Upper lobe of right lung (tissue), 1 donor: ENCODE results near the gene SPOCK1. TPM values are rescaled to one million over a fixed set of nuclear protein-coding genes. Genes with fewer than 3 reads are reported as not detected.

ENCODE experiments used
- ATAC-seq: fragments of 200-7000 bp; cut with Tn5 transposase; one replicate; pipeline ENCODE4 v1.9.1; 2020; ENCODE audit warnings: mild to moderate bottlenecking, moderate library complexity
- DNase-seq: peaks from one replicate; pipeline ENCODE4 v3.0.0-alpha.2; 2020
- H3K27ac ChIP-seq: fragments of 200-600 bp; one replicate; pipeline ENCODE4 v1.8.0; 2022
- H3K27me3 ChIP-seq: fragments of 200-600 bp; one replicate; pipeline ENCODE4 v1.8.0; 2022; ENCODE audit warnings: mild to moderate bottlenecking
- H3K36me3 ChIP-seq: fragments of 200-600 bp; one replicate; pipeline ENCODE4 v1.8.0; 2022
- H3K4me1 ChIP-seq: fragments of 200-600 bp; one replicate; pipeline ENCODE4 v1.8.0; 2022
- H3K4me3 ChIP-seq: fragments of 200-600 bp; one replicate; pipeline ENCODE4 v1.8.0; 2022; ENCODE audit warnings: mild to moderate bottlenecking
- H3K9me3 ChIP-seq: fragments of 200-600 bp; one replicate; pipeline ENCODE4 v1.8.0; 2022
- intact Hi-C: fragments of 100-400 bp; cut with DNase I; formaldehyde crosslinking; loops from one replicate; pipeline ENCODE4 v1.11.0; 2022
- total RNA-seq: library from RNA; stranded (reverse); fragmentation: NEBNext Ultra II Directional; extraction: Animal tissue kit (Norgen Biotek cat#: 25700); gene quantifications from one replicate; pipeline ENCODE4 v1.2.1, GENCODE V29; 2021
- TF ChIP-seq, protein P1 (sequence below): fragments of 200-600 bp; IDR thresholded peaks from one replicate; pipeline ENCODE4 v1.8.0; 2022; ENCODE audit warnings: antibody characterized with exemption
- donor health status: DM: no; HTN: yes; CAD: no; lungs with severe emphysema.

The SPOCK1 gene
- total RNA-seq, 1 donor from 2014 or later: 4.0 TPM

DNA sequence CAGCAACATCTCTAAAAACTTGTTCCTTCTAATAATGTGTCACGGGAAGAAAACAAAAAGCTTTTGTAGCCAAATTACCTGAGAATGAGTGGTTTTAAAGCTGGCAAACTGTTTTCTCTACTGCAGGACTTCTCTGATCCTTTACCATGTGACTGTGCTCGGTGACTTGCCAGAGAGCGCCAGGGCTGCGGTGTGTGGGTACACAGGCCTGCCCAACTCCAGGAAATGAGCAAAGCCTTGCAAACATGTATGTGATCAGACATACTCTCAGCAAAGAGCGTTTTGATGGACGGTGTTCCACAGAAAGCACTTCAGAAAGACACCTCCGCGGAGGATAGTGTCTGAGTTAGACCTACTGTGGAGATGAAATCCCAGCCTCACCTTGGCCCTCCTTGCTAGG, 157.3 kb downstream of the SPOCK1 start:
- ATAC-seq (no peak), DNase-seq (no peak)
- TF ChIP-seq, protein P1, sequence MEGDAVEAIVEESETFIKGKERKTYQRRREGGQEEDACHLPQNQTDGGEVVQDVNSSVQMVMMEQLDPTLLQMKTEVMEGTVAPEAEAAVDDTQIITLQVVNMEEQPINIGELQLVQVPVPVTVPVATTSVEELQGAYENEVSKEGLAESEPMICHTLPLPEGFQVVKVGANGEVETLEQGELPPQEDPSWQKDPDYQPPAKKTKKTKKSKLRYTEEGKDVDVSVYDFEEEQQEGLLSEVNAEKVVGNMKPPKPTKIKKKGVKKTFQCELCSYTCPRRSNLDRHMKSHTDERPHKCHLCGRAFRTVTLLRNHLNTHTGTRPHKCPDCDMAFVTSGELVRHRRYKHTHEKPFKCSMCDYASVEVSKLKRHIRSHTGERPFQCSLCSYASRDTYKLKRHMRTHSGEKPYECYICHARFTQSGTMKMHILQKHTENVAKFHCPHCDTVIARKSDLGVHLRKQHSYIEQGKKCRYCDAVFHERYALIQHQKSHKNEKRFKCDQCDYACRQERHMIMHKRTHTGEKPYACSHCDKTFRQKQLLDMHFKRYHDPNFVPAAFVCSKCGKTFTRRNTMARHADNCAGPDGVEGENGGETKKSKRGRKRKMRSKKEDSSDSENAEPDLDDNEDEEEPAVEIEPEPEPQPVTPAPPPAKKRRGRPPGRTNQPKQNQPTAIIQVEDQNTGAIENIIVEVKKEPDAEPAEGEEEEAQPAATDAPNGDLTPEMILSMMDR: no peak
- Histone ChIP-seq H3K4me3 (no peak overlapping the region), H3K36me3 (no peaks in the 10 kb centered on the region), H3K9me3 (no peaks in the 10 kb centered on the region), H3K27ac (no peak overlapping the region), H3K4me1 (no peaks in the 10 kb centered on the region), H3K27me3 (no peaks in the 10 kb centered on the region)
- intact Hi-C loops: no loop called here

DNA sequence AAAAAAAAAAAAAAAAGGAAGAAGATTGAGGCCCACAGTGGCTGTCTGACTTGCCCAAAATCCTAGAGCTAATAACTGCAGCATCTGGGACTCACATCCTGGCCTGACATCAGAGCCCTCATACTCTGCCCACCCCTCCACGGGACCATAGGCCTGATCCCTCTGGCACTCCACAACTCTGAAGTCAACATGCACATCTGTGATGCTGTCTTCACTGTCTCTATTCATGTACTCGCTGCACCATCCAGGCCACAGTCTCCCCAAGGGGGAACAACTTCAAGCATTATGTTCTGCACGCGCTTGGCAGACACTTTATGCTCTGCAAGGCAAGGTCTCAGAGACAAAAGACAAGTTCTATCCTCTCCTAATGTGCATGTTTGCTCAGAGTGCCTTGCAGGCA, 158.2 kb downstream of the SPOCK1 start:
- Histone ChIP-seq H3K27me3 (no peaks in the 10 kb centered on the region), H3K4me1 (no peaks in the 10 kb centered on the region), H3K4me3 (no peak overlapping the region), H3K9me3 (no peaks in the 10 kb centered on the region), H3K36me3 (no peaks in the 10 kb centered on the region), H3K27ac (no peak overlapping the region)
- intact Hi-C loops: no loop called here
- ATAC-seq: no peak
- TF ChIP-seq, protein P1: no peak
- DNase-seq: no peak

GRCh38 chr5:137336565-137337120, 162.5 kb downstream of the SPOCK1 start:
- H3K36me3 ChIP-seq: no peaks in the 10 kb centered on the region
- no peak overlapping the region for H3K4me3 ChIP-seq
- no peaks in the 10 kb centered on the region for H3K4me1 ChIP-seq
- H3K9me3 ChIP-seq: no peaks in the 10 kb centered on the region
- no peak for DNase-seq
- ATAC-seq: no peak
- H3K27ac ChIP-seq: no peak overlapping the region
- H3K27me3 ChIP-seq: no peaks in the 10 kb centered on the region
- intact Hi-C loops: no loop called here
- TF ChIP-seq, protein P1: no peak

DNA sequence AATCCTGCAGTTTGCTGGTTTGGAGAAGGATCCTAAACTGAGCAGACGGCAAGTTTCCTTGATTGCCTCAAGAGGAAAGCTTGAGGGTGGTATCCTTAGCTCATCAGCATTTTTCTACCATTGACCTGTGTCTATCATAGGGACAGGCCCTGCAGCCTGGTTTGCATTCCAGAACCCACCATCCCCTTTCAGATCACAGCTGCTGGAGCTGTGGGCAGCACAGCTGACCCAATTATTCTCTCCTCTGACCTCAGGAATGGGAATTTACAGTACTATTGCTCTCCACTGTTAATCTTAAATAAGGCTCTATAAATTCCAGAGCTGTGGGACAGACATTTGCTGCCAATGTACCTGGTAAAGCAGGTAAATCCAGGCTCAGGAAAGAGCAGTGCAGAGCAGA, 163.0 kb downstream of the SPOCK1 start:
- ATAC-seq: no peak
- Histone ChIP-seq H3K27ac (no peak overlapping the region), H3K4me3 (no peak overlapping the region), H3K36me3 (no peaks in the 10 kb centered on the region), H3K4me1 (no peaks in the 10 kb centered on the region), H3K27me3 (no peaks in the 10 kb centered on the region), H3K9me3 (no peaks in the 10 kb centered on the region)
- intact Hi-C loops: no loop called here
- no peak for DNase-seq
- TF ChIP-seq, protein P1: no peak

DNA sequence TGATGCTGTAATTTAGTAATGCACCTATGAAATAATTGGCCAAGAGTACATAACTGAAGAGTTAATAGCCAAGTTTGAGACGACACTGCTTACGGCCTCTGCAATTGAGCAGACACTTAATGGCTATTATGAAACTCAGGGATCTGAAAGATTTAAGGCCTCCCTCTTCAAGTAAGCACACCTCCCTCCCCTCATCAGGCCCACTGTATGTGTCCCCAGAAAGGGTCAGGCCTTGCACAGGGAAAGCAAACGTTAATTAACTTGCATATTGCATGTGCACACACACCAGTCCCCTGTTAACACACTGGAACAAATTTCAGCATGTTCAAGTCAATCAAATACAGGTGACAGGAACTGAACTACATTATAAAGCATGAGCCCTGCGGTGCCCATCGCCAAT, 163.6 kb downstream of the SPOCK1 start:
- H3K27ac ChIP-seq: no peak overlapping the region
- DNase-seq (no peak), ATAC-seq (no peak)
- H3K9me3 ChIP-seq: no peaks in the 10 kb centered on the region
- H3K4me3 ChIP-seq: no peak overlapping the region
- no peaks in the 10 kb centered on the region for H3K36me3 ChIP-seq
- no peaks in the 10 kb centered on the region for H3K27me3 ChIP-seq
- intact Hi-C loops: no loop called here
- H3K4me1 ChIP-seq: no peaks in the 10 kb centered on the region
- TF ChIP-seq, protein P1: no peak

DNA sequence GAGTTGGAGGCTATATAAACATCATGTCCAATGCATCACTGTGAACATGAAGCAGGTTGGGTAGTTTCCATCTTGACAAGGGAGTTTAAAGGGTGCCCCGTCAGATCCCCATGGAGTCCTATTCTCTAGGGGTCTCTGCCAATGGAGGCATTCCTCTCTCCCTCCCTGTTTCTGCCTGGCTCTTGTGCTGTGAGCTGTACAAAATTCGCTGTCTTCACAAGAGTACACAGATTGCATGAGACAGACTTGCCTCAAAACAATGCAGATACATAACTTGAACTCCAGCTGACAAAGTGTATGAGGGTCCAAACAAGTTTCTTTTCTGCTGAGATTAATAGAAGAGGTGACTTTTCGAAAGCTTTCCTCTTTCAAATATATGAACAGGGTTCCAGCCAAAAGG, 165.2 kb downstream of the SPOCK1 start:
- Histone ChIP-seq H3K4me1 (no peaks in the 10 kb centered on the region), H3K9me3 (no peaks in the 10 kb centered on the region), H3K27me3 (no peaks in the 10 kb centered on the region), H3K36me3 (no peaks in the 10 kb centered on the region), H3K27ac (no peak overlapping the region), H3K4me3 (no peak overlapping the region)
- TF ChIP-seq, protein P1: no peak
- intact Hi-C loops: no loop called here
- DNase-seq: no peak
- ATAC-seq: no peak
